Measurements from ENCODE around the gene SLFN12. TPM values are rescaled to one million over a fixed set of nuclear protein-coding genes. Genes with fewer than 3 reads are reported as not detected.
"Not testable (repeated sequence)": the region's sequence is repeated elsewhere in the genome, so short reads cannot be mapped to it uniquely, and the experiment has no call there.

The SLFN12 gene
- total RNA-seq, 4 donors from 2014 or later, result 10.3 to 16.3 (median 13.1) TPM

DNA sequence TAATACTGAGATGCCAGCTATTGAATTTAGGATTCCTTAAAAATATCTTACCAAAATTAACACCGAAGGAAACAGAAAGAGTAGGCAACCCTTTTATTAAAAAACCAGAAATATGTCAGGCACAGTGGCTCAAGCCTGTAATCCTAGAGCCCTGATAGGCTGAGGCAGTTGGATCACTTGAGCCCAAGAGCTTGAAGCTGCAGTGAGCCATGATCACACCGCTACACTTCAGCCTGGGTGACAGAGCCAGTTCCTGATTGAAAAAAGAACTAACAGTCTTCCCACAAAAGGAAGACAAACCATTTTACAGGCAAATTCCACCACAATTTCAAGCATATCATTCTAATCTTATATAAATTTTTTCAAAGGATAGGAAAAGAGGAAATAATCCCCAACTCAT lies 15.6 kb downstream of the SLFN12 start:
- Histone ChIP-seq H3K36me3 (no peaks in the 10 kb centered on the region), H3K9me3 (no peaks in the 10 kb centered on the region), H3K4me1 (no peaks in the 10 kb centered on the region), H3K27ac (peak overlapping the region in 1 of 3 donors; percentile 59), H3K27me3 (no peaks in the 10 kb centered on the region), H3K4me3 (replicated peaks in 1 of 3) (no peak overlapping the region)
- peak; percentile 70 to 79 for DNase-seq
- no peak for TF ChIP-seq POLR2A (IDR thresholded peaks at IDR 0.05)
- TF ChIP-seq, protein P1, sequence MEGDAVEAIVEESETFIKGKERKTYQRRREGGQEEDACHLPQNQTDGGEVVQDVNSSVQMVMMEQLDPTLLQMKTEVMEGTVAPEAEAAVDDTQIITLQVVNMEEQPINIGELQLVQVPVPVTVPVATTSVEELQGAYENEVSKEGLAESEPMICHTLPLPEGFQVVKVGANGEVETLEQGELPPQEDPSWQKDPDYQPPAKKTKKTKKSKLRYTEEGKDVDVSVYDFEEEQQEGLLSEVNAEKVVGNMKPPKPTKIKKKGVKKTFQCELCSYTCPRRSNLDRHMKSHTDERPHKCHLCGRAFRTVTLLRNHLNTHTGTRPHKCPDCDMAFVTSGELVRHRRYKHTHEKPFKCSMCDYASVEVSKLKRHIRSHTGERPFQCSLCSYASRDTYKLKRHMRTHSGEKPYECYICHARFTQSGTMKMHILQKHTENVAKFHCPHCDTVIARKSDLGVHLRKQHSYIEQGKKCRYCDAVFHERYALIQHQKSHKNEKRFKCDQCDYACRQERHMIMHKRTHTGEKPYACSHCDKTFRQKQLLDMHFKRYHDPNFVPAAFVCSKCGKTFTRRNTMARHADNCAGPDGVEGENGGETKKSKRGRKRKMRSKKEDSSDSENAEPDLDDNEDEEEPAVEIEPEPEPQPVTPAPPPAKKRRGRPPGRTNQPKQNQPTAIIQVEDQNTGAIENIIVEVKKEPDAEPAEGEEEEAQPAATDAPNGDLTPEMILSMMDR (IDR thresholded peaks at IDR 0.05), result no peak
- WGBS, 2 donors, result 50 to 66% methylated on average over 2 of the region's 2 CpGs
- intact Hi-C loops (cut with DNase I), result no loop called here

DNA sequence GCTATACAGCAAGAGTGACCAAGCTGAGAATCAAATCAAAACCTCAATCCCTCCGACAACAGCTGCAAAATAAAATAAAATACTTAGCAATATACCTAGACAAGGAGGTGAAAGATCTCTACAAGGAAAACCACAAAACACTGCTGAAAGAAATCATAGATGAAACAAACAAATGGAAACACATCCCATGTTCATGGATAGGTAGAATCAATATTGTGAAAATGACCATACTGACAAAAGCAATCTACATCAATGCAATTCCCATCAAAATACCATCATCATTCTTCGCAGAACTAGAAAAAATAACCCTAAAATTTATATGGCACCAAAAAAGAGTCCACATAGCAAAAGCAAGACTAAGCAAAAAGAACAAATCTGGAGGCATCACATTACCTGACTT lies 17.6 kb downstream of the SLFN12 start:
- H3K4me3 ChIP-seq (replicated peaks in 1 of 3); H3K9me3 ChIP-seq; DNase-seq; H3K4me1 ChIP-seq; intact Hi-C loops (cut with DNase I); H3K27me3 ChIP-seq; H3K27ac ChIP-seq: not testable (repeated sequence)
- WGBS, 2 donors, result 97 to 99% methylated on average over 2 of the region's 2 CpGs
- peaks cover 0 to 15% of the 10 kb centered on the region in 2 donors for H3K36me3 ChIP-seq

GRCh38 chr17:35414247-35414646 lies 18.1 kb downstream of the SLFN12 start:
- no peaks in the 10 kb centered on the region for H3K4me1 ChIP-seq
- no peak overlapping the region for H3K4me3 ChIP-seq (replicated peaks in 1 of 3)
- peaks cover 0 to 15% of the 10 kb centered on the region in 2 donors for H3K36me3 ChIP-seq
- TF ChIP-seq, protein P1 (IDR thresholded peaks at IDR 0.05), result no peak
- no peak for TF ChIP-seq POLR2A (IDR thresholded peaks at IDR 0.05)
- WGBS, 2 donors, result 97 to 98% methylated on average over 1 of the region's 1 CpG
- H3K9me3 ChIP-seq, result no peaks in the 10 kb centered on the region
- no peaks in the 10 kb centered on the region for H3K27me3 ChIP-seq
- intact Hi-C loops (cut with DNase I), result no loop called here
- no peak for DNase-seq
- no peak overlapping the region for H3K27ac ChIP-seq

DNA sequence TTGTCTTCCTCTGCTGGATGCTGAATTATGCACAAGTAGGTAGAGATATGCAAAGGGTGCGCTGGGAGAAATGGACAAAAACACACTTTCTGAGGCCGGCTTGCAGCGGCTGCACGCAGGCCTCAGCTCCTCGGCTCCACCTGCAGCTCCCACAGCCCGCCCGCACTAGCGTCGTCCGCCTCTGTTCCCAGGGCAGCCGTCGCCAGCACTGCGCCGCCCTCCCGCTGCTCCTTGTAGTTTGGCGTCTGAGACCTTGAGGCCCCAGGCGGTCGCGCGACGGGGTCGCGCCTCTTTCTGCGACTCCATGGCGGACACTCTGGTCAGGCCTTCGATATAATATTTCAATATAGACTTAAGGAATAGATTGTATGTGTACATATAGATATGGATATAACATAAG lies 24.8 kb downstream of the SLFN12 start:
- Histone ChIP-seq H3K9me3 (no peaks in the 10 kb centered on the region), H3K27ac (no peak overlapping the region), H3K4me3 (replicated peaks in 1 of 3) (no peak overlapping the region), H3K36me3 (peaks cover 4 to 18% of the 10 kb centered on the region in 2 donors), H3K27me3 (no peaks in the 10 kb centered on the region), H3K4me1 (no peaks in the 10 kb centered on the region)
- no peak for DNase-seq
- no peak for TF ChIP-seq POLR2A (IDR thresholded peaks at IDR 0.05)
- TF ChIP-seq, protein P1 (IDR thresholded peaks at IDR 0.05), result no peak
- WGBS, 2 donors, result 93 to 95% methylated on average over 25 of the region's 26 CpGs
- intact Hi-C loops (cut with DNase I), result no loop called here

DNA sequence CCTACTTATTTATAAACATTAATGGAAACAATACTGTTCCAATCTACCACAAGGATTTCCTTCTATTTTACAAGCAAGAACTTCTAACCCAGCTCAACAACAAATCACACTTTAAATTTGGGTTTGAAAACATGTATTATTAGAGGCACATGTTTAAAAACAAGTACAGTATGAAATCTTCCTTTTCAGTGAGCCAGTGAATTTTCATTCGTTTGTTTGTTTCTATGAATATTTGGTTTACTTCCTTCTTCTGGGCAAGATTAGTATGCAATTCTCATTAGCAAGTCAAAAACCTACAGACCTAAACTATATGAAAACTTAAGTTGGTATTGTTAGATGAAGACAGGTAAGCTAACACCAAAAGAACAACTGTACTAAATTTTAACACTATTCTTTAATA lies 25.7 kb downstream of the SLFN12 start:
- H3K27me3 ChIP-seq, result no peaks in the 10 kb centered on the region
- no peaks in the 10 kb centered on the region for H3K9me3 ChIP-seq
- 92 to 95% methylated on average over 1 of the region's 1 CpG for WGBS, 2 donors

More for the DNA sequence above, 25.7 kb downstream of the SLFN12 start:
- H3K36me3 ChIP-seq, result peaks cover 4 to 18% of the 10 kb centered on the region in 2 donors
- H3K4me3 ChIP-seq (replicated peaks in 1 of 3), result no peak overlapping the region
- TF ChIP-seq POLR2A (IDR thresholded peaks at IDR 0.05), result no peak
- TF ChIP-seq, protein P1 (IDR thresholded peaks at IDR 0.05), result no peak
- intact Hi-C loops (cut with DNase I), result no loop called here
- no peak for DNase-seq
- H3K27ac ChIP-seq, result no peak overlapping the region
- no peaks in the 10 kb centered on the region for H3K4me1 ChIP-seq
